NCI-H2227 treated with DMSO at 0.1 percent for 48 hours (cell line): ENCODE data around the gene IFI27L1.

ENCODE experiments used
- DNase-seq: peaks from one replicate; lab custom pipeline; 2025; lab: John Stamatoyannopoulos, UW

The IFI27L1 gene

DNA sequence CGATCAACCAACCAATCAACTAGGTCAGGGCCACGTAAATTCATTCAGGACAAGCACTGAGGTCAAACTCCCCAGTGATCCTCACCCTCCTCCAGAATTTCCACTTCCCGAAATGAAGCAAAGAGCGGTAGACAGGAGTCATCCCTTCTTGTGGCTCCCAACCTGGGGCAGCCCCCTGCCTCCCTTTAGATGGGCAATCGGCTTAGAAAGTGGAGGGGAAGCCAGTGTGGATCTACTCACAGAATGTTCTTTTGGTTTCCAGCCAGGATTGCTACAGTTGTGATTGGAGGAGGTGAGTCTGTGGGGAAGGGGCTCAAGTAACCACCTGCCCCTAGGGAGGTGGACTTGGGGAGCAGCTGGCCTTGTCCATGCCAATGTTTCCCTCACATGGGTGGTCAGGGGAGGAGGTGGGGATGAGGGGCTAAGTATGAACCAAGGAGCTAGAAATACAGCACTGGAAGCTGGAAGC, 33.5 kb downstream of the IFI27L1 start:
- no peak for DNase-seq

DNA sequence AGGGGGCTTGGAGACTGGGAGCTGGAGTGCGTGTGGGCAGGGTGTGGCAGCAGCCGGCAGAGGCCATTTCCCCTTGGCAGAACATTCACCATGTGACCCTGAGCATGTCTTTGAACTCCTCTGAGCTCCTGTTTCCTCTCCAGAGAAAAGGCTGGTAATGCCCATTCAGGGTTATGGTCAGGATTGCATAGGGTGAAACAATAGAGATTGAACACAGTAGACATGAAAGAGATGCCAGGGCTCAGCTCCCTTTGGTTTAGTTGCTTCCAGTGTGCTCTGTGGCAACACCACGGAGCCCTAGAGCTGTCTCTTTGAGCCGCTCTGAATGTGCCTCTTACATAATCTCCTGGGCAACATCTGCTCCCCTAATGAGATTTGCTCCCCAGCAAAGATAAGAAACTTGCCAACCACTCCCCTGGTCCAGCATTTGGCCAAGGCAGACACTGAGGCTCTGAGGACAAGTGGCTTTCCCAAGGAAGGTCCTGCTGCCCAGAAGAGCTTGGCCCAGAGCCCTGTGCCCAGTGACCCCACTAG, 34.0 kb downstream of the IFI27L1 start:
- no peak for DNase-seq

DNA sequence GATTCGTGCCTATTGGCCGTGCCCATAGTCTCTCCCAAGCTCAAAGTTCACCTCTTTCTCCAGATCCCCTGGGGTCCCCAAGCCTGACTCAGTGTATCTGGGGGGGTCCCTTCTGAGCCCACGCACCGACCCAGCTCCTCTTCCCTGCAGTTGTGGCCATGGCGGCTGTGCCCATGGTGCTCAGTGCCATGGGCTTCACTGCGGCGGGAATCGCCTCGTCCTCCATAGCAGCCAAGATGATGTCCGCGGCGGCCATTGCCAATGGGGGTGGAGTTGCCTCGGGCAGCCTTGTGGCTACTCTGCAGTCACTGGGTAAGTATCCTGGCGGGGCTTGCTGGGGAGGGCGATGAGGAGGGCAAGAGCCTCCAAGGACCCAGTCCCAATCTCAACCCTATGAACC, 34.5 kb downstream of the IFI27L1 start:
- DNase-seq: no peak

DNA sequence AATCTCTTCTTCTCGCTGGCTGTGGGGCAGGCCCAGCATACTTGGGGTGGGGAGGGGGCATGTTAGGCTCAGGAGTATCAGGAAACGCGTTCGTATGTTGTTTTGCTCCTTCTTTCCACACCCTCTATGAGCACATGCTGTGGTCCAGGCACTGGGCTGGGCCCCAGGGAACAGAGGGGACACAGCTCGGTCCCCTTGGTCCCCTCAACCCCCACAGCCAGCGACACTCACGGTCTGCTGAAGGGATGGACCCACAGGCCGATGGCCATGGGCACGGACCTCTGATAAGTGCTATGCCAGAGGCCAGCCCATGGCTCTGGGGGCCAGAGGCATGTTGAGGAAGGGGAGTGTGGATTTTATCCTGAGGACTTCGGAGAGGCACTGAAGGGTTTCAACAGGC, 35.6 kb downstream of the IFI27L1 start:
- DNase-seq: no peak

DNA sequence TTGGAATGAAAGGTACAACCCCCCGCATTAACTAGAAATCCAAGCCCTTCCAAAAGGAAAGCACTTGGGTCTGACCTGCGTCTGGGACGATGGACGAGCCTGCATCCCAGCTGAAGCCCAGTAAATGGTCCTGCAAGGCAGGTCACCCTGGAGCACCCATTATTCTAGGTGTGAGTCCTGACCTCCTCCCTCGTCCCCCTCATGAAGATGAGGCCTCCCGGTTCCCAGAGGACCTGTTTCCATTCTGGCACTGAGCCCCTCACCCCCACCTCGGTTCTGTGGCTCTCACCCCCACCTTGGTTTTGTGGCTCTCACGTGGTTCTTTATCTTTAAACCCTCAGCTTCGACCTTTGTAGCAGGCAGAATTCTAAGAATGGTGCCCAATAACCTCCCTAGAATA, 36.7 kb downstream of the IFI27L1 start:
- no peak for DNase-seq

DNA sequence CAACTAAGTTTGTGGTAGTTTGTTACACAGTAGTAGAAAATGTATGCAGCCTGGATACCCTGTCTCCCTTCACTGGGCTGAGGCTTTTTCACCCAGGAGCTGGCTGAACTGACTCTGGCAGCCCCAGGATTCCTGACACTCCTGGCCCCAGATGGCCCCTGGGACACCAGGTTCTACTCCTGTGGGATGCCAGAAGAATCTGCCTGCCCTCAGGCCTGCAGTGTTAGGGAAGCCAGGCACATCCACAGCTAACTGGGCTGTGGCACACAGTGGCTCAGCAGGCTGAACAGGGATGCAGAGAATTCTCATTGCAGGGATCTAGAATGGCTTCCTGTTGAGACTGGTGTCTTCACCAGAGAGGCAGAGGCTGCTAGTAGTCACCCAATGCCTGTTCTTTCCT, 38.0 kb downstream of the IFI27L1 start:
- no peak for DNase-seq

DNA sequence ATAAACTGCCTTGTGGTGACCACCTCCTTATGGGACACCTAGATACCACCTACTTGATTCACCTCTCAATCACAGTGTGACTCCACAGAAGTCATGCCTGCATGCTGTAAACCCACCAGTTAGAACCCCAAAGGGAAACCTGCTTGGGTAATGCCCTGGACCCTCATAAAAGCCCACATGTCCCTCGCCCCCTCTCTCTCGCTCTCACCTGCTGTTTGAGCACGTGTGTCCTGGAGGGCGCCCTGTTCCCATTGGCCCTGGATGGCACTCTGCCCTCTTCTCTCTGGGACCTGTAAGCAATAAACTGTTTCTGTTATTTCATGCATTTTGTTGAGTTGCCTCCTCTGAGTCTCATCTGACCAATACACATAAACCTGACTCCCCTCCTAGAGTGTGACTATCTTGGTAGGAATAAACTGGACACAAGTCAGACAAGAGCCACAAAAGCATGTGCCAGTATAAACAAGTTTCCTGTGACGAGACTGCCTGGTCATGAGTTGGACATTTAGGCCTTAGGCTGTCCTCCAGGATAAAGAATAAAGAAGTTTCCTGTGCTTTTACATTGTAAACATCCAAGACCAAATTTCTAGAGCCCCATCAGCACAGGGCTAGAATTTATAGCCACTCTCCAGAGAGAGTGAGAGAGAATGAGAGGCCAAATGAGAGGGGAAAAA, 39.7 kb downstream of the IFI27L1 start:
- no peak for DNase-seq

DNA sequence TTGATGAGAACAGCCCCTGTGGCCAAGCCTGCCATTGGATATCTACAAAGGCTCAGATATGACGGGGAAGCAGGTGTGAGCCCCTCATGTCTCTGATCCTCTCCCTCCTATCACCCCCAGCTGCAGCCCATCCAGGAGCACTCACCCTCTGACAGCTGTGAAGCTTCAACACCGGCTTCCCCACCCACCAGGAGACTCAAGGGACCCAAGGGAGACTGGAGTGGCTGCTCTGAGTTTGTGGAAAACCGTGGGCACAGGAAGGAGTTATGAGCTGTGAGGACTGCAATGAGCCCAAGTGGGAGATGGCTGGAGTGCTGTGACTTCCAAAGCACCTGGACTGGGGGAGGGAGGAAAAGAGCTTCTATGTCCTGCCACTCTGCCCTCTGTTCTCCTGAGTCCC, 40.4 kb downstream of the IFI27L1 start:
- DNase-seq: no peak

DNA sequence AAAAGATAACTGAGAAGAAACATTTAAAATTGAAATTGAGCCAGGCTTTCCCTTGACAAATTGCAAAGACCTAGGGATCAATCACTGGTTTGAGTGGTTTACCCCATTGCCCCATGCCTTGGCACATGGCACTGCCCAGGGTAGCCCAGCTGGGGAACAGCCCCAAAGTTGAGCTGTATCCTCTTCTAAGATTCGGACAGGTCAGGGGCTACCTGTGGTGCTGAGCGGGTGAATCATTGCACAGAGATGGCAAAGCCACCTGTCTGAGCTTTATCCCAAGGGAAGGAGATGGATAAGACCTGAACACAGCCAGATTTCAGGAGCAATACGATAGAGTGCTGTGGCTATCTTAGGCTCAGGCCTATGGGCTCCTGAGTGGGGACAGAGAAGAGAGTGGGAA, 41.3 kb downstream of the IFI27L1 start:
- no peak for DNase-seq

DNA sequence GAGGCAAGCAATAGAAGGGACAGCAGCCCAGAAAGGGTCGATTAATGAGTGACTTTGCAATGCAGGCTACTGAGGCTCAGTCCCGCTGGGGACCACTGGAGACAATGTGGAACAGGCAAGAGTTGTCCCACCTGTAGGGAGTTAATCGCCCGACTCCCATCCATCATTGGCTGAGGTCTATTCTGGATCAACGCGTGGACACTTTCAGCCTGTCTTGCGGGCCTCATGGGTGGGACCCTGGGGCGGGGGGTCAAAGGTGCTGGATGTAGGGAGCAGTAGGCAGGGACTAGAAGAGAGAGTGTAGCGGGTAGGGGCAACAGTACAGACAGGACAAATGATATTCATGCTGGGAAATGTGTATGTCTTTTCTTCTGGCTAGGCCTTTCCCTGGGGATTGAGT, 42.2 kb downstream of the IFI27L1 start:
- DNase-seq: no peak

DNA sequence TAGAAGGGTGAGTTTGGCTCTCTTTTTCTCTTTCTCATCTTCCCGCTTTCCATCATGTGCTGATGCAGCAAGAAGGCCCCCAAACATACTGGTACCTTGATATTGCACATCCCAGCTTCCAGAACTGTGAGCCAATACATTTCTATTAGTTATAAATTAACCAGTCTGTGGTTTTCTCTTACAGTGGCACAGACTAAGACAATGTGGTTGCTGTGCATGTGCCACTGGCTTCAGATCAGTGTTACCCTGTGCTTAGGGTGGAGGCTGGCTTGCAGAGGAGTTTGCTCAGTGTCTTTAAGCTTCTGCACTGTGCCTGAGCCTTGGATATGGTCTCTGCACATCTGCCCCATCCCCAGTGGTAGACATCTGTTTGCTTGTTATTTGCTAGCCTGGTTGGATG, 42.8 kb downstream of the IFI27L1 start:
- no peak for DNase-seq

DNA sequence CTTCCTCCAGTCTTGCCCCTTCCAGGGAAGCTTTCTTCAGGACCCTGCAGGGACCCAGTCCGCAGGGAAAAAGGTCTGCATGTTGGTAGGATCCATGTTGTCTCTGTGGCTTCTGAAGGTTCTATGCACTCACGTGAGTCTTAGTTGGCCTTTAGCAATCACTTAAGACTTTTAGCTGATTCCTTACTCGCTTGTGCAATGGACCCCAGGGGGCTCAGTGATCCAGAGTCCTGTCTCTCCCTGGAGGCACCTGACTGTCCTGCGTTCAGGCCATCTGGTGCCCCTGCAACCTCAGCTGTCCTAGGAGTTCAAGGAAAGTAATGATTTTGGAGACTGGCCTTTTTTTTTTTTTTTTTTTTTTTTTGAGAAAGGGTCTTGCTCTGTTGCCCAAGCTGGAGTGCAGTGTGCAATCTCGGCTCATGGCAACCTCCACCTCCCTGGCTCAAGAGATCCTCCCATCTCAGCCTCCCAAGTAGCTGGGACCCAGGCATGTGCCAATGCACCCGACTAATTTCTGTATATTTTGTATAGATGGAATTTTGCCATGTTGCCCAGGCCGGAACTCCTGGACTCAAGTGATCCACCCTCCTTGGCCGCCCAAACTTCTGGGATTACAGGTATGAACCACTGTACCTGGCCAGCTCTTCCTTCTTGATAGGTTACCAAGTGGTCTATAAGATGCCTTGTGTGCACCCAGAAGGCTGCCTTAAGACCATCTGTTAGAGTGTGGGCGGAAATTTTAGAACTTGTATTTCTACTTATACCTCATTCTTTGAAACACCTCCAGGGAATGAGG, 43.7 kb downstream of the IFI27L1 start:
- no peak for DNase-seq

DNA sequence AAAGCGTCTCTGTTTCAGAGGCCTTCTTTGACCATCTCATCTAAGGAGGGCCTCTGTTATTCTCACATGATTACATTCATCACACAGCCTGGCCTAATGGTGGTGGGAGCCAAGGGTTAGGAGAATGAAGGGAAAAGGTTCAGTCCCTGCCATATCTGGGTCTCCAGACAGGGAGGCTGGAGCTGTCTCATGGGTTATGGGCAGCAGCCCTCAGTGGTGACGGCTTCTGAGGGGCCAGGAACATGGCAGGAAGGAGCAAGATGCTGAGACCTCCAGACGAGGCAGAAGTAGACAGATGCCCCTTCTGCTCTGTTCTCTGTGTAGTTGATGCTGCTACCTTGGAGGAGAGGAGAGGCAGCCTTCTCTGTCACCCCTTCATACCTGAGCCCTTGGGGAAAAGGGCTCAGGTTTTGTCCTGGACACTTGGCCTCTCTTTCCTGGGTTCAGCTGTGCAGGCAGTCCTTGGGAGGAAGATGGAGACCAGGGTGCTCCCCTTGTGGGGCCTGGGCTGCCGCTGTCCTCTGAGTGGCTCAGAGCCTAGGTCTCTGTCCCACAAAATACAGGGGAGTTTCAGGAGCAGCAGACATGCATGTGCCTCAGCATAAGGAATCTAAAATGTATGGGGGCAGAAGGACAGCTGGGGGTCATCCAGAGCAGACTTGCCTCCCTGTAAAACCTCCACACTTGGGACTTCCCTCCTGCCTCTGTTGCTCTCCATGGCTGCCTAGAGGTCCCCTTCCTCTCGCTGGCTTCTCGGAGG, 44.7 kb downstream of the IFI27L1 start:
- DNase-seq: no peak

DNA sequence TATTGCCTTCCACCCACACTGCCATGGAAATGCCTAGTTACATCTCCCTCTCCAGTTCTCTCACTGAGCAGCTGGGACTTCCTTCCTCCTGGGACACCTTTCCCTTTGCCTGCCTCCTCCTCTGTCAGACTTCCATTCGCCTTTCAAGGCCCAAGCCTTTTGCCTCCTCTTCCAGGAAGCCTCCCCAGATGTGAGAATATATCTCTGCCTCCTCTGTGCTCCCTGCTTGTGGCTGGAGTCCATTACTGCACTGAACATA, 45.2 kb downstream of the IFI27L1 start:
- no peak for DNase-seq

DNA sequence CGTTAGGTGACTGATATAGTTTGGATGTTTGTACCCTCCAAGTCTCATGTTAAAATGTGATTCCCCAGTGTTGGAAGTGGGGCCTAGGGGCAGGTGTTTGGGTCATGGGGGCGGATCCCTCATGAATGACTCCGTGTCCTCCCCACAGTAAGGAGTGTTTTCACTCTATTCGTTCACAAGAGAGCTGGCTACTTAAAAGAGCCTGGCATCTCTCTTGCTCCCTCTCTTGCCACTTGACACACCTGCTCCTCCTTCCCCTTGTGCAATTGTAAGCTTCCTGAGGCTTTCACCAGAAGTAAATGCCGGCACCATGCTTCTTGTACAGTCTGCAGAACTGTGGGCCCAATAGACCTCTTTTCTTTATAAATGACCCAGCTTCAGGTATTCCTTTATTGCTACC, 45.7 kb downstream of the IFI27L1 start:
- DNase-seq: no peak

DNA sequence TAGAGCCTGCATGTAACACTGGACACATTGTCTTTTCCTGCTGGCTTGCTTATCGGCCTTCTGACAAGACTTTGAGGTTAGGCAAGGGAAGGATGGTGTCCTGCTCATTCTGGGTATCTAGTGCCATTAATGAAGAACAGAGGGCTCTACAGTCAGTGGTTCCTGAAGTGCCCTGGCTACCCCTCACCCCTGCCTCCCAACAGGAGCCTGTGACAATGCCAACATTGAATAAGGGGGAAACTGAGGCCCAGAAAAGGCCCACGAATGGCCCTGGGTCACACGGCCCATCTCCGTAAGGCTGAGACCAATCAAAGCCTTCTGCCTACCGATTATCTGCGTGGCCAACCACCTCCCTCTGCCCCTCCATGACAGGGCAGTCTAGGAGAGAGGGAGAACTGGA, 46.2 kb downstream of the IFI27L1 start:
- no peak for DNase-seq

DNA sequence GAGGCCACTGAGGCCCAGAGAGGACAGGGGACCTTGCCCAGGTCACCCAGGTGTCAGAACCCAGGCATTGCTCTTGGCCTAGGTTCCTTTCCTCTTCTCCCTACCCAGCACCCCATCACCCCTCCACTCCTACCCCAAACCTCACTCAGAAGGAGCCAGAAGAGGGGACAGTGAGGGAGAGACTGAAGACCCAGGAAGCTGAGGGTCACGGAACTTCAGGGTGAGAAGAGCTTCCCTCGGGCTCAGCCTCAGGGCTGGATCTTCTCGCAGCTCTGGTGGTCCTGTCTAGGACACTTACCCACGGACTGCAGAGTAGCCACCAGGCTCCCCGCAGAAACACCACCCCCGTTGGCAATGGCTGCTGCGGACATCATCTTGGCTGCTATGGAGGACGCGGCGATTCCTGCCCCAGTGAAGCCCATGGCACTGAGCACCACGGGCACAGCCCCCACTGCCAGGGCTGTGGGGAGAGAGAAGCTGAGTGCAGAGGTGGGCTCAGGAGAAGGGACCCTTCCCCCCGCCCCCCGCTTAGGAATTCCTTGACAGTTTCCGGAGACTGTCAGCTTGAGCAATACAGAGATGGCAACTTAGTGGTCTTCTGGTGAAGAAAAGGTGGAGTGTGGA, 47.2 kb downstream of the IFI27L1 start:
- DNase-seq: no peak

DNA sequence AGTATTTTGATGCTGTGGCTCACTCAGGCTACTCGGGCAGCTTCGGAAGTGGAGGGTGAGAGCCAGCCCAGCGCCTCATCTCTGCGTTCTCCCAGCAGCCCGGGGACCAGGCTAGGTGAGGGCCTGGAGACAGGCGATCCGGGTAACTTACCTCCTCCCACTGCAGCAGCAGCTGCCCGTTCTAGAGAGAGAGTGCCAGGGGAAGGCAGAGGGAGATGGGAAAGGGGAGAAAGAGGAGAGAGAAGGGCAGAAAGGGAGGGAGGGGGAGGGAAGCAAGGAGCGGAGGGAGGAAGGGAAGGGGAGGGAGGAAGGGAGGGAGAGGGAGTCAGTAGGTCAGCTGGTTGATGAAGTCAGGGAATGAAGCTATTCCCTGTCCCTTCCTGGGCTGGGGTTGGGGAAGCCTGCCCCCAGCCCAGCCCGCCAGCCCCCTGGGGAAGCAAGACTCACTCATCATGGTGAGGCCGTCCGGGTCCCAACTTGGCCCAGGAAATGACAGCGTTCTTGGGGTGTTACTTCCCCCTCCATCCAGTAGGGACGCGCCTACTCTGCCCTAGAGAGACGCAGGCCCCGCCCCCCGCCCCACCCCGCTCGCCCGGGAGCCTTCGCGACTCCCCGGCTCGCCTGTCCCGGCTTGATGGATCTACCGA, 48.1 kb downstream of the IFI27L1 start, which contains the start of gene IFI27L2:
Gene IFI27L2, minus strand, starts transcription at position 494 of the 647 bp plus-strand sequence. Its CDS starts 40 bp downstream, at position 454.
- DNase-seq: peak; percentile 74

DNA sequence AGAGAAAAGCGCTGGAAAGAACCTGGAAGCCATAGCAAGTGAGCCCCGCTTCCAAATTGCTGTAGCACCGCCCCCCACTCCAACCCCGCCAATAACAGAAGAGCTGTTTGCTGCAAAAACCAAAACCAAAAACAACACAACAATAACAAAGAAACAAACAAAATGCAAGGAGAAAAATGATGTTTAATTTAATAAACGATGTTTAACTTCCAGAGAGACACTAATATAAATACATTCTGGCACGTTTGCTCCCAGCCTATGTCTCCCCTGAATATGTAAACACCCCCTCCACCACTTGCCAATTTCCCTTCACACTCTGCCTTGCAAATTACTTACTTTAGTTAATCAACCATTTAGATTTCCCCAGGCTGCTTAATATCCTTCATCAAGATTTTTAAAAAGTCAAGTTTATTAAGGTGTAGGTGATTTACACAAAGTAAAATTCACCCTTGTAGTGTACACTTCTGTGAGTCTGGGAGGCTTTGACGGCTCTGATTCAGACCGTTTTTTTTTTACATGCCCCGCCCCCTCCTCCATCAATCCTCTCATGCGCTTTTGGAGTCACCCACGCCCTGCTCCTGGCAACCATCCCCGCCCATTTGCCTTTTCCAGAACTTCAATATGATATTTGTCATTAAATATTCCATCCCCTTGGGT, 48.8 kb downstream of the IFI27L1 start:
- peak; percentile 49 for DNase-seq

DNA sequence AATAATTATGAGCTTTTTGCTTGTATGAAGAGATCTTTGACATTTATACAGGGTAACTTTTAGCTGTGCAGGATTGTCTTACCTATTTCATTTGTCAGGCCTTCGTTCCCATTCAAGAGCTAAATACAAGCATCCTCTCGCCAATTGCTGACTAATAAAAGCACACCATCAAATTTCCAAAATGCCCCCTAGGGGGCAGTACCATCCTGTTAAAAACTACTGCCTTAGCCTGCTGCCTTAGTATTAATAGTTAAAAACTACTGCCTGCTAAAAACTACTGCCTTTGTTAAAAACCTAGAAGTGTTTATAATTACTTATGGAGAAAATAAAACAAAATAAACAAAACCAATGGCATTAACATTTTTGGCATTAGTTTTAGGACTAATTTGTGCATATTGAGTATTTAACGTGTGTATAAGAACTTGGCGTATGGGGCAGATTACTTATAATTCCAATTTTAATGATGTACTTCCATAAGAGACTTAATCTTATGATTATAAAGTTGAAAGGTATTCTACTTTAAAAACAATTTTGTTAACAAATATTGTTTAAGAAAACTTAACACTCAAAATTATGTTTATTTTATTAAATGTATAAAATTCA, 51.3 kb downstream of the IFI27L1 start:
- DNase-seq: peak; percentile 78

DNA sequence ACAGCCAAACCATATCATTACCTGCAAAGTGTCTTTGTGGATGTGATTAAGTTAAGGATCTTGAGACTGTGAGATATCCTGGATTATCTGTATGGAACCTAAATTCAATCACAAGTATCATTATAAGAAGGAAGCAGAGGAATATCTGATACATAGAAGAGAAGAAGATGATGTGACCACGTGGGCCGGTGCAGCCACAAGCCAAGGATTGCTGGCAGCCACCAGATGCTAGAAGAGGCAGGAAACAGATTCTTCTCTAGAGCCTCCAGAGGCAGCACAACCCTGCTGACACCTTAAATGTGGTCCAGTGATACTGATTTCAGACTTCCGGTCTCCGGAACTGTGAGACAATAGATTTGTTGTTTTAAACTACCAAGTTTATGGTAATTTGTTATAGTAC, 54.4 kb downstream of the IFI27L1 start:
- DNase-seq: no peak
